Endothelial cell of umbilical vein (primary cell): ENCODE measurements around the gene DMRTB1.

Experiments
- EZH2 ChIP-seq: IDR thresholded peaks from 2 replicates; pipeline ENCODE4 v1.6.1; 2012; ENCODE audit warnings: borderline replicate concordance, low read depth, mild to moderate bottlenecking, moderate library complexity, low read length, inconsistent platforms; ENCODE audit not compliant: severe bottlenecking
- GATA2 ChIP-seq: IDR thresholded peaks from 2 replicates; pipeline ENCODE4 v1.7.0; 2011; ENCODE audit warnings: low read depth, mild to moderate bottlenecking, moderate library complexity, mixed read lengths, low read length; ENCODE audit not compliant: insufficient read length, insufficient read depth
- JUN ChIP-seq: IDR thresholded peaks from 2 replicates; pipeline ENCODE4 v1.6.1; 2011; ENCODE audit warnings: borderline replicate concordance, low read depth; ENCODE audit not compliant: insufficient read length, insufficient read depth
- MAX ChIP-seq: IDR thresholded peaks from 2 replicates; pipeline ENCODE4 v1.6.1; 2011; ENCODE audit not compliant: insufficient read depth, insufficient read length
- MYC ChIP-seq: IDR thresholded peaks from one replicate; pipeline ENCODE4 v1.6.1; 2011; ENCODE audit warnings: mild to moderate bottlenecking, low read depth, low read length
- POLR2A ChIP-seq: IDR thresholded peaks from 2 replicates; pipeline ENCODE4 v1.6.1; 2012; ENCODE audit warnings: low read depth, mild to moderate bottlenecking, control low read depth, low read length
- POLR2AphosphoS5 ChIP-seq: IDR thresholded peaks from 2 replicates; pipeline ENCODE4 v1.6.1; 2012; ENCODE audit warnings: low read depth, mild to moderate bottlenecking, control low read depth, low read length, moderate library complexity; ENCODE audit not compliant: insufficient read depth
- TF ChIP-seq, protein P1 (sequence below), 2 donors: IDR thresholded peaks; 1 replicate in 1 of 2; 2 replicates in 1 of 2; pipeline ENCODE4 v1.5.1; 2011; ENCODE audit warnings: low read length in 2 of 2, mild to moderate bottlenecking in 2 of 2, moderate library complexity in 2 of 2, control low read depth in 1 of 2, inconsistent platforms in 1 of 2, low read depth in 1 of 2; ENCODE audit not compliant: insufficient read depth in 1 of 2; ENCODE audit errors: extremely low read depth in 1 of 2

DNA sequence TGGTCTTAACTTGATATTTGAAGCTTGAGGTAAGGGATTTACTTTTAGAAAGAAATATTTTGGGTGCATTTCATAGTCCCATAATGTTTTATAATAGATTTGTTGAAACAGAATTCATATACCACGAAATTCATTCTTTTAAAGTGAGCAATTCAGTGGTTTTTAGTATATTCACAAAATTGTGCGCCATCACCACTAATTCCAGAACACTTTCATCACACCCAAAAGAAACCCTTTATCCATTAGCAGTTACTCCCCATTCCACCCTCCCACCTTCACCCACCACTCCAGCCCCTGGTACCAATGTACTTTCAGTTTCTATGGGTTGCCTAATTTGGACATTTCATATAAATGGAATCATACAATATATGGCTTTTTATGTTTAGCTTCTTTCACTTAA lies 38.9 kb upstream of the DMRTB1 start:
- TF ChIP-seq, protein P1, sequence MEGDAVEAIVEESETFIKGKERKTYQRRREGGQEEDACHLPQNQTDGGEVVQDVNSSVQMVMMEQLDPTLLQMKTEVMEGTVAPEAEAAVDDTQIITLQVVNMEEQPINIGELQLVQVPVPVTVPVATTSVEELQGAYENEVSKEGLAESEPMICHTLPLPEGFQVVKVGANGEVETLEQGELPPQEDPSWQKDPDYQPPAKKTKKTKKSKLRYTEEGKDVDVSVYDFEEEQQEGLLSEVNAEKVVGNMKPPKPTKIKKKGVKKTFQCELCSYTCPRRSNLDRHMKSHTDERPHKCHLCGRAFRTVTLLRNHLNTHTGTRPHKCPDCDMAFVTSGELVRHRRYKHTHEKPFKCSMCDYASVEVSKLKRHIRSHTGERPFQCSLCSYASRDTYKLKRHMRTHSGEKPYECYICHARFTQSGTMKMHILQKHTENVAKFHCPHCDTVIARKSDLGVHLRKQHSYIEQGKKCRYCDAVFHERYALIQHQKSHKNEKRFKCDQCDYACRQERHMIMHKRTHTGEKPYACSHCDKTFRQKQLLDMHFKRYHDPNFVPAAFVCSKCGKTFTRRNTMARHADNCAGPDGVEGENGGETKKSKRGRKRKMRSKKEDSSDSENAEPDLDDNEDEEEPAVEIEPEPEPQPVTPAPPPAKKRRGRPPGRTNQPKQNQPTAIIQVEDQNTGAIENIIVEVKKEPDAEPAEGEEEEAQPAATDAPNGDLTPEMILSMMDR (IDR thresholded peaks at IDR 0.05; ENCODE audit: extremely low read depth in 1 of 2, insufficient read depth in 1 of 2, low read depth in 1 of 2, low read length in 2 of 2): no peak
- TF ChIP-seq POLR2A: no peak
- TF ChIP-seq POLR2AphosphoS5: no peak
- TF ChIP-seq EZH2: no peak
- no peak for TF ChIP-seq GATA2
- no peak for TF ChIP-seq MAX
- no peak for TF ChIP-seq MYC
- no peak for TF ChIP-seq JUN
